ENCODE results near the gene CHST3.

DNA sequence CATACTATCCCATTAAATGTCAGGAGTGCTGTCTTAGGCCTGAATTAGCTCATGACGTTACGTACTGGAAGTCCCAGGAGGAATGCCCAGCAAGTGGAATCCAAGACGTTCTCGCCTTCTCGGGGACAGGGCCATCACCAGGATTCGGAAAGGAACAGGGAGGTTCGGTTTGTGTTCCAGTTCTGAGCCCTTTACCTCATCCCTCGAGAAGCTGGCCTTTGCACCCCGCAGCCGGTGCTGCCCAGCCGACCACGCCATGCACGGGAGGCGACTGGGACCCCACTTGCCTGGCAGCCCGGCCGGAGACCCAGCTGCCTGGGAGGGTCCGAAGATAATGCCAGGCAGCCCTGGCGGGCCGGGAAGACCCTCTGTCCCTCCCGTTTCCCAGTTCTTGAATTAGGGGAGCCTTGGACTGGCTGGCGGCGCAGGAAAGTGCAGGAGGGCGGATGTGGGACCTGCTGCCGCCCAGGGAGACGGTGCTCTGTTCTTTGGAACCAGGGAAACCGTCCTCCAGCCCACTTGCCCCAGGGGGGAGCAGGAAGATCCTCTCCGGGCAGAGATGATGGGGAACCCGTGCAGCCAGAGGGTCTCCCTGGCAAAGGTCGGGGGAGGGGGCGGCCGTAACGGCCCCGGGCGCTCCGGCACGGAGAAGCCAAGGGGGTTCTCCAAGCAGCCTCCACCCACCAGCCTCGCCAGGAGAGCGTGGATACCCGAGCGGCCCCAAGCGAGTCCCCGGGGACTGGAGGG is 671 bp upstream of the CHST3 start:
- TF ChIP-seq, protein P1, sequence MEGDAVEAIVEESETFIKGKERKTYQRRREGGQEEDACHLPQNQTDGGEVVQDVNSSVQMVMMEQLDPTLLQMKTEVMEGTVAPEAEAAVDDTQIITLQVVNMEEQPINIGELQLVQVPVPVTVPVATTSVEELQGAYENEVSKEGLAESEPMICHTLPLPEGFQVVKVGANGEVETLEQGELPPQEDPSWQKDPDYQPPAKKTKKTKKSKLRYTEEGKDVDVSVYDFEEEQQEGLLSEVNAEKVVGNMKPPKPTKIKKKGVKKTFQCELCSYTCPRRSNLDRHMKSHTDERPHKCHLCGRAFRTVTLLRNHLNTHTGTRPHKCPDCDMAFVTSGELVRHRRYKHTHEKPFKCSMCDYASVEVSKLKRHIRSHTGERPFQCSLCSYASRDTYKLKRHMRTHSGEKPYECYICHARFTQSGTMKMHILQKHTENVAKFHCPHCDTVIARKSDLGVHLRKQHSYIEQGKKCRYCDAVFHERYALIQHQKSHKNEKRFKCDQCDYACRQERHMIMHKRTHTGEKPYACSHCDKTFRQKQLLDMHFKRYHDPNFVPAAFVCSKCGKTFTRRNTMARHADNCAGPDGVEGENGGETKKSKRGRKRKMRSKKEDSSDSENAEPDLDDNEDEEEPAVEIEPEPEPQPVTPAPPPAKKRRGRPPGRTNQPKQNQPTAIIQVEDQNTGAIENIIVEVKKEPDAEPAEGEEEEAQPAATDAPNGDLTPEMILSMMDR (optimal IDR thresholded peaks at IDR 0.05 in 1 of 3, IDR thresholded peaks at IDR 0.05 in 1 of 3, conservative IDR thresholded peaks at IDR 0.05 in 1 of 3; ENCODE audit: extremely low read depth in 1 of 3, insufficient read depth in 2 of 3, low read length in 3 of 3): no peak
- no peak for TF ChIP-seq EZH2 (IDR thresholded peaks at IDR 0.05; ENCODE audit: low read length)

Data from keratinocyte (primary cell).